GM12891 (cell line): ENCODE results near the gene RPS6KA2.

Experiments used
- POLR2A ChIP-seq: IDR thresholded peaks from 2 replicates; pipeline ENCODE4 v1.6.1; 2011; ENCODE audit warnings: low read depth, low read length, control low read depth
- POLR2AphosphoS5 ChIP-seq: IDR thresholded peaks from 2 replicates; pipeline ENCODE4 v1.6.1; 2011; ENCODE audit warnings: low read depth, low read length, control low read depth
- TAF1 ChIP-seq: IDR thresholded peaks from 2 replicates; pipeline ENCODE4 v1.6.1; 2011; ENCODE audit warnings: low read depth, low read length, control low read depth

- TF ChIP-seq POLR2A, result no peak
- TF ChIP-seq POLR2AphosphoS5, result no peak
- no peak for TF ChIP-seq TAF1
These were observed 209.8 kb downstream of the RPS6KA2 start for GRCh38 chr6:166417285-166417691.
